Activated T-cell treated with anti-CD3 and anti-CD28 coated beads, Interleukin-2, amount 50 U/mL, for 72 hours (primary cell): ENCODE results near the gene PRKCH. TPM values are rescaled to one million over a fixed set of nuclear protein-coding genes. Genes with fewer than 3 reads are reported as not detected.

Experiments
- ATAC-seq, 2 donors: fragments of 150-1000 bp; cut with Tn5 transposase; replicated peaks in 1 of 2; 2 replicates each; pipeline ENCODE4 v1.10.0; 2021; ENCODE audit warnings: moderate library complexity in 2 of 2, mild to moderate bottlenecking in 1 of 2
- DNase-seq, 2 donors: peaks; one replicate each; pipeline ENCODE4 v3.0.0; 2021 to 2022; ENCODE audit warnings: mixed read lengths in 1 of 2
- H3K27ac Mint-ChIP-seq: one replicate; pipeline ENCODE4 v1.8.0; 2022; ENCODE audit warnings: mild to moderate bottlenecking, moderate library complexity, mixed read lengths
- H3K27me3 Mint-ChIP-seq: one replicate; pipeline ENCODE4 v1.8.0; 2022; ENCODE audit warnings: low read depth, mixed read lengths
- H3K36me3 Mint-ChIP-seq, 2 donors: one replicate each; pipeline ENCODE4 v1.8.0; 2022; ENCODE audit warnings: mixed read lengths in 2 of 2, mild to moderate bottlenecking in 1 of 2; ENCODE audit not compliant: insufficient read depth in 2 of 2
- H3K4me1 Mint-ChIP-seq: one replicate; pipeline ENCODE4 v1.8.0; 2022; ENCODE audit warnings: low read depth, mixed read lengths
- H3K4me3 Mint-ChIP-seq, 2 donors: one replicate each; pipeline ENCODE4 v1.8.0; 2022; ENCODE audit warnings: mild to moderate bottlenecking in 2 of 2, mixed read lengths in 2 of 2, moderate library complexity in 2 of 2
- H3K9me3 Mint-ChIP-seq, 2 donors: one replicate each; pipeline ENCODE4 v1.8.0; 2022; ENCODE audit warnings: mixed read lengths in 2 of 2
- total RNA-seq, 2 donors: library from RNA; stranded (reverse); gene quantifications; one replicate each; pipeline ENCODE4 v1.2.3, GENCODE V29; 2022

PRKCH gene
- total RNA-seq, 2 donors from 2014 or later = 127 to 143 TPM

- H3K4me1 Mint-ChIP-seq = peaks cover 56% of the 10 kb centered on the region
- no peaks in the 10 kb centered on the region for H3K27me3 Mint-ChIP-seq
Measured at GRCh38 chr14:61542848-61543790, 221.7 kb downstream of the PRKCH start.

GRCh38 chr14:61543946-61544345, 222.6 kb downstream of the PRKCH start:
- no peaks in the 10 kb centered on the region for H3K9me3 Mint-ChIP-seq
- no peak for DNase-seq
- peaks cover 12 to 39% of the 10 kb centered on the region in 2 donors for H3K36me3 Mint-ChIP-seq
- no peak overlapping the region for H3K27ac Mint-ChIP-seq
- H3K4me3 Mint-ChIP-seq = no peak overlapping the region
- no peak for ATAC-seq
- H3K27me3 Mint-ChIP-seq = no peaks in the 10 kb centered on the region
- peaks cover 48% of the 10 kb centered on the region for H3K4me1 Mint-ChIP-seq

More at GRCh38 chr14:61542848-61543790, 221.7 kb downstream of the PRKCH start:
- Mint-ChIP-seq H3K27ac (no peak overlapping the region), H3K9me3 (no peaks in the 10 kb centered on the region), H3K4me3 (no peak overlapping the region), H3K36me3 (peaks cover 14 to 39% of the 10 kb centered on the region in 2 donors)
- ATAC-seq (no peak), DNase-seq (no peak)

- Mint-ChIP-seq H3K27me3 (no peaks in the 10 kb centered on the region), H3K36me3 (peaks cover 11 to 41% of the 10 kb centered on the region in 2 donors), H3K4me3 (no peak overlapping the region), H3K27ac (peak overlapping the region; percentile 25), H3K4me1 (peaks cover 50% of the 10 kb centered on the region), H3K9me3 (no peaks in the 10 kb centered on the region)
- DNase-seq (no peak), ATAC-seq (no peak)
Measured at GRCh38 chr14:61544448-61545330, 223.3 kb downstream of the PRKCH start.

- Mint-ChIP-seq H3K36me3 (peaks cover 8 to 44% of the 10 kb centered on the region in 2 donors), H3K27ac (peak overlapping the region; percentile 25), H3K4me3 (no peak overlapping the region), H3K27me3 (no peaks in the 10 kb centered on the region), H3K9me3 (no peaks in the 10 kb centered on the region), H3K4me1 (peaks cover 57% of the 10 kb centered on the region)
- DNase-seq = no peak
- no peak for ATAC-seq
Measured at GRCh38 chr14:61545726-61546455, 224.5 kb downstream of the PRKCH start.

GRCh38 chr14:61547186-61548069, 226.0 kb downstream of the PRKCH start:
- Mint-ChIP-seq H3K4me3 (no peak overlapping the region), H3K27me3 (no peaks in the 10 kb centered on the region), H3K4me1 (peaks cover 59% of the 10 kb centered on the region), H3K36me3 (peaks cover 12 to 47% of the 10 kb centered on the region in 2 donors), H3K27ac (peak overlapping the region; percentile 52), H3K9me3 (peaks cover 0 to 3% of the 10 kb centered on the region in 2 donors)
- DNase-seq (no peak), ATAC-seq (no peak)

GRCh38 chr14:61549425-61549824, 228.0 kb downstream of the PRKCH start:
- DNase-seq = no peak
- Mint-ChIP-seq H3K4me3 (no peak overlapping the region), H3K27ac (peak overlapping the region; percentile 95), H3K9me3 (peaks cover 0 to 3% of the 10 kb centered on the region in 2 donors), H3K36me3 (peaks cover 12 to 51% of the 10 kb centered on the region in 2 donors), H3K4me1 (peaks cover 75% of the 10 kb centered on the region), H3K27me3 (no peaks in the 10 kb centered on the region)
- ATAC-seq = no peak

GRCh38 chr14:61551384-61551783, 230.0 kb downstream of the PRKCH start:
- ATAC-seq (peak; percentile 75 to 76), DNase-seq (peak in 1 of 2 donors; percentile 26)
- Mint-ChIP-seq H3K4me3 (peak overlapping the region; percentile 23 to 61), H3K9me3 (peaks cover 0 to 5% of the 10 kb centered on the region in 2 donors), H3K27me3 (no peaks in the 10 kb centered on the region), H3K27ac (peak overlapping the region; percentile 95), H3K36me3 (peaks cover 10 to 43% of the 10 kb centered on the region in 2 donors), H3K4me1 (peaks cover 74% of the 10 kb centered on the region)

GRCh38 chr14:61552241-61552640, 230.9 kb downstream of the PRKCH start:
- DNase-seq (no peak), ATAC-seq (no peak)
- Mint-ChIP-seq H3K4me3 (peak overlapping the region; percentile 61 to 74), H3K4me1 (peaks cover 71% of the 10 kb centered on the region), H3K36me3 (peaks cover 10 to 42% of the 10 kb centered on the region in 2 donors), H3K9me3 (peaks cover 0 to 5% of the 10 kb centered on the region in 2 donors), H3K27me3 (no peaks in the 10 kb centered on the region), H3K27ac (peak overlapping the region; percentile 95)

GRCh38 chr14:61553730-61554641, 232.6 kb downstream of the PRKCH start:
- peak overlapping the region; percentile 95 for H3K27ac Mint-ChIP-seq
- ATAC-seq (no peak), DNase-seq (no peak)
- peak overlapping the region; percentile 42 to 61 for H3K4me3 Mint-ChIP-seq
- H3K9me3 Mint-ChIP-seq = peaks cover 0 to 5% of the 10 kb centered on the region in 2 donors
- peaks cover 72% of the 10 kb centered on the region for H3K4me1 Mint-ChIP-seq
- peaks cover 10 to 25% of the 10 kb centered on the region in 2 donors for H3K36me3 Mint-ChIP-seq
- no peaks in the 10 kb centered on the region for H3K27me3 Mint-ChIP-seq

GRCh38 chr14:61555056-61555838, 233.9 kb downstream of the PRKCH start:
- Mint-ChIP-seq H3K36me3 (peaks cover 10 to 17% of the 10 kb centered on the region in 2 donors), H3K4me1 (peaks cover 65% of the 10 kb centered on the region), H3K4me3 (peak overlapping the region in 1 of 2 donors; percentile 27)

More at GRCh38 chr14:61555056-61555838, 233.9 kb downstream of the PRKCH start:
- ATAC-seq (no peak), DNase-seq (no peak)
- peak overlapping the region; percentile 70 for H3K27ac Mint-ChIP-seq
- H3K27me3 Mint-ChIP-seq = no peaks in the 10 kb centered on the region
- peaks cover 0 to 5% of the 10 kb centered on the region in 2 donors for H3K9me3 Mint-ChIP-seq
